Panc1 (cell line): ENCODE results near the gene PIEZO1. TPM values are rescaled to one million over a fixed set of nuclear protein-coding genes. Genes with fewer than 3 reads are reported as not detected.

Experiments used
- ATAC-seq: fragments of 200-7000 bp; cut with Tn5 transposase; 2 replicates; pipeline ENCODE4 v1.9.1; 2020; ENCODE audit warnings: mild to moderate bottlenecking, moderate library complexity
- BruUV-seq: library from RNA; stranded (reverse); fragments of 400-500 nt; replicated peaks from 2 replicates; lab custom pipeline; 2021; lab: Mats Ljungman, UMichigan
- CTCF ChIA-PET: fragments of 300-600 bp; sonication (Branson Sonifier 250); formaldehyde crosslinking; loops from one replicate; lab custom pipeline; 2022; ENCODE audit warnings: antibody characterized with exemption; lab: Charles Lee
- POLR2A ChIA-PET: fragments of 300-600 bp; sonication (Branson Sonifier 250); formaldehyde crosslinking; loops from one replicate; lab custom pipeline; 2022; ENCODE audit warnings: antibody characterized with exemption; lab: Charles Lee
- DNase-seq: peaks from one replicate; pipeline ENCODE4 v3.0.0-alpha.2; 2010; ENCODE audit warnings: low read depth, low spot score
- H3K27ac ChIP-seq: 2 replicates; pipeline ENCODE4 v1.5.1; 2011; ENCODE audit warnings: mild to moderate bottlenecking, low read length, inconsistent platforms
- H3K27me3 ChIP-seq: fragments of 200-500 bp; sonication (Bioruptor generic); 2 replicates; pipeline ENCODE4 v1.6.0; 2014; ENCODE audit warnings: low read length, inconsistent platforms; ENCODE audit not compliant: control insufficient read depth, insufficient read depth
- H3K36me3 ChIP-seq: fragments of 200-500 bp; sonication (Bioruptor generic); 2 replicates; pipeline ENCODE4 v1.5.1; 2014; ENCODE audit warnings: inconsistent platforms, mild to moderate bottlenecking, low read length, moderate library complexity; ENCODE audit not compliant: control insufficient read depth, insufficient read depth
- H3K4me1 ChIP-seq: 2 replicates; pipeline ENCODE4 v1.5.1; 2011; ENCODE audit warnings: inconsistent platforms, mild to moderate bottlenecking, low read length, moderate library complexity; ENCODE audit not compliant: control insufficient read depth, insufficient read depth
- H3K4me3 ChIP-seq, 2 experiments: 2 replicates each; pipeline ENCODE4 v1.5.1; 2011 to 2012; ENCODE audit warnings: low read depth in 2 of 2, low read length in 2 of 2, mild to moderate bottlenecking in 2 of 2, inconsistent platforms in 1 of 2, moderate library complexity in 1 of 2
- H3K9me3 ChIP-seq: fragments of 200-500 bp; sonication (Bioruptor generic); 2 replicates; pipeline ENCODE4 v1.5.1; 2014; ENCODE audit warnings: low read depth, mild to moderate bottlenecking, inconsistent platforms, low read length, moderate library complexity; ENCODE audit not compliant: control insufficient read depth, insufficient read depth
- CTCF ChIP-seq: fragments of 450-650 bp; IDR thresholded peaks from 2 replicates; pipeline ENCODE4 v1.5.1; 2017; ENCODE audit warnings: mild to moderate bottlenecking
- POLR2AphosphoS5 ChIP-seq: IDR thresholded peaks from 2 replicates; pipeline ENCODE4 v1.6.1; 2012; ENCODE audit warnings: mild to moderate bottlenecking, low read depth, low read length, moderate library complexity
- REST ChIP-seq, 2 experiments: IDR thresholded peaks; 2 replicates each; pipeline ENCODE4 v1.6.1; 2011 to 2012; ENCODE audit warnings: low read depth in 2 of 2, control low read depth in 1 of 2, low read length in 1 of 2, mild to moderate bottlenecking in 1 of 2, moderate library complexity in 1 of 2; ENCODE audit not compliant: insufficient read depth in 1 of 2
- SIN3A ChIP-seq: IDR thresholded peaks from 2 replicates; pipeline ENCODE4 v1.6.1; 2012; ENCODE audit warnings: low read depth, mild to moderate bottlenecking, low read length, moderate library complexity, borderline replicate concordance; ENCODE audit not compliant: insufficient read depth
- TCF7L2 ChIP-seq: IDR thresholded peaks from 2 replicates; pipeline ENCODE4 v1.6.1; 2011; ENCODE audit warnings: mild to moderate bottlenecking, low read depth, low read length, inconsistent platforms
- in situ Hi-C: cut with HindIII; loops from 2 replicates; pipeline ENCODE4 v1.10.0; 2016; ENCODE audit warnings: low sequenced_read_pairs, low pct_unique_long_range_greater_than_20kb
- intact Hi-C: fragments of 100-400 bp; cut with micrococcal nuclease; formaldehyde crosslinking; loops from one replicate; pipeline ENCODE4 v1.10.0; 2022; ENCODE audit not compliant: unreplicated experiment
- total RNA-seq: library from RNA; stranded (reverse); gene quantifications from one replicate; pipeline ENCODE4 v1.2.1, GENCODE V29; 2021; ENCODE audit not compliant: unreplicated experiment

Gene PIEZO1
- total RNA-seq, 1 experiment from 2014 or later, result 175 TPM

- Histone ChIP-seq H3K36me3 (peaks cover 7% of the 10 kb centered on the region; the same call in 1 of the 2 replicates), H3K4me3 (no peak overlapping the region), H3K9me3 (no peaks in the 10 kb centered on the region), H3K27ac (peak overlapping the region; percentile 17; the same call in 1 of the 2 replicates), H3K27me3 (no peaks in the 10 kb centered on the region), H3K4me1 (peaks cover 21% of the 10 kb centered on the region)
- in situ Hi-C loops (no loop called here), intact Hi-C loops (no loop called here)
- no TSS peak for BruUV-seq
- DNase-seq (no peak), ATAC-seq (no peak)
- TF ChIP-seq POLR2AphosphoS5 (no peak), CTCF (no peak), REST (IDR thresholded peaks at IDR 0.05; ENCODE audit: insufficient read depth in 1 of 2, low read depth in 2 of 2, low read length in 1 of 2) (no peak), SIN3A (no peak), TCF7L2 (no peak)
- ChIA-PET CTCF (no interaction called here), POLR2A (interaction anchor here (0.6 kb wide), 1 partner anchor 58 kb away, joined by 3 read pairs; no protein-coding TSS in a partner anchor)
These were observed 21.6 kb upstream of the PIEZO1 start for GRCh38 chr16:88806491-88807111.

- ChIA-PET POLR2A (interaction anchor here (0.6 kb wide), 1 partner anchor 59 kb away, joined by 3 read pairs; no protein-coding TSS in a partner anchor), CTCF (no interaction called here)
- Histone ChIP-seq H3K4me3 (no peak overlapping the region), H3K27me3 (no peaks in the 10 kb centered on the region), H3K9me3 (no peaks in the 10 kb centered on the region), H3K27ac (no peak overlapping the region; the same call in 1 of the 2 replicates), H3K36me3 (peaks cover 6% of the 10 kb centered on the region; the same call in 1 of the 2 replicates), H3K4me1 (peaks cover 21% of the 10 kb centered on the region)
- in situ Hi-C loops, result no loop called here
- no TSS peak for BruUV-seq
- DNase-seq, result no peak
- intact Hi-C loops, result no loop called here
- no peak for TF ChIP-seq REST (IDR thresholded peaks at IDR 0.05; ENCODE audit: insufficient read depth in 1 of 2, low read depth in 2 of 2, low read length in 1 of 2)
- no peak for TF ChIP-seq CTCF
- no peak for TF ChIP-seq SIN3A
- TF ChIP-seq POLR2AphosphoS5, result no peak
- TF ChIP-seq TCF7L2, result no peak
- no peak for ATAC-seq
These were observed 20.9 kb upstream of the PIEZO1 start for GRCh38 chr16:88805887-88806393.
